Cardiac fibroblast (primary cell): ENCODE data around the gene CWC22.
"Not testable (repeated sequence)": the region's sequence is repeated elsewhere in the genome, so short reads cannot be mapped to it uniquely, and the experiment has no call there.

Experiments used
- DNase-seq, 2 donors: peaks; one replicate each; pipeline versions ENCODE4 v3.0.0 to v3.0.0-alpha.2; 2010; ENCODE audit warnings: low read depth in 2 of 2
- H3K4me3 ChIP-seq, 2 donors: replicated peaks in 1 of 2; 1 replicate in 1 of 2; 2 replicates in 1 of 2; pipeline ENCODE4 v1.5.1; 2011; ENCODE audit warnings: low read depth in 2 of 2, low read length in 2 of 2, mild to moderate bottlenecking in 2 of 2, moderate library complexity in 1 of 2
- TF ChIP-seq, protein P1 (sequence below): IDR thresholded peaks from one replicate; pipeline ENCODE4 v1.5.1; 2011; ENCODE audit warnings: low read depth, mild to moderate bottlenecking, low read length, inconsistent platforms

CWC22 gene

DNA sequence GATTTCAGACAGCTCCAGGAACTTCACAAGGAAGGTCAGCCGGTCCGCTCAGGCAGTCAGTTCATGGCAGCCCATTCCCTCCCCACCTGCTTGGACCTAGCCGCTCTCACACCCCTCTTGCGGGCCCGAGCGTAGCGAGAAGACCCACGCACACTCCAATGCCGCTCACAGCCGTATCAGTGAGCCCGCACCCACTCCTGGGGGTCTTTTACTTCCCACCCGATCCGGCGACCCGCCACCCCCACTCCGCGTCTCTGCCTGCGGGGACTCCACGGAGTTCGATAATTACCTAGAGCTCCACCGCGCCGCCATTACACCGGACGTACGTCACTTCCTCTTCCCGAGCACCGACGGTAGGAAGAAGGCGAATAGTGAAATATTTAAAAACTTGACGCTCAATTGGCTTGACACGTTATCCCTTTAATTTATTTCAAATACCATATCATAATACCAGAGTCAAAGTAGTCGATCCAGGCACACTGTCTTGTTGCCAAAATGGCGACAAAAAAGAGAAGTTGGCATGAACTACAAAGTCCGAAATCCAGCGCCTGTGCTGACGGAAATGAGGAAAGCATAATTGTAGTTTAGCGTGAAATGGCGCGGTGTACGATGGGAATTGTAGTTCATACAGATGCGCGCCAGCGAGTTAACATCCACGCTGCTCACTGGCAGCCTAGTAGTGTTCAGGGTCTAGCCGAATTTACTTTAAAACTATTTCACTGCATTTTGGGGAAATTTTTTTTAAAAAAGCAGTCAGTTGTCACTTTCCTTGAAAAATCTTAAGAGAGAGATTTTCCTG, at the start of gene CWC22:
TSS of gene CWC22 (minus strand) at position 517 of the 799 bp plus-strand sequence. CDS start 13,956 bp downstream, outside the sequence.
- TF ChIP-seq, protein P1, sequence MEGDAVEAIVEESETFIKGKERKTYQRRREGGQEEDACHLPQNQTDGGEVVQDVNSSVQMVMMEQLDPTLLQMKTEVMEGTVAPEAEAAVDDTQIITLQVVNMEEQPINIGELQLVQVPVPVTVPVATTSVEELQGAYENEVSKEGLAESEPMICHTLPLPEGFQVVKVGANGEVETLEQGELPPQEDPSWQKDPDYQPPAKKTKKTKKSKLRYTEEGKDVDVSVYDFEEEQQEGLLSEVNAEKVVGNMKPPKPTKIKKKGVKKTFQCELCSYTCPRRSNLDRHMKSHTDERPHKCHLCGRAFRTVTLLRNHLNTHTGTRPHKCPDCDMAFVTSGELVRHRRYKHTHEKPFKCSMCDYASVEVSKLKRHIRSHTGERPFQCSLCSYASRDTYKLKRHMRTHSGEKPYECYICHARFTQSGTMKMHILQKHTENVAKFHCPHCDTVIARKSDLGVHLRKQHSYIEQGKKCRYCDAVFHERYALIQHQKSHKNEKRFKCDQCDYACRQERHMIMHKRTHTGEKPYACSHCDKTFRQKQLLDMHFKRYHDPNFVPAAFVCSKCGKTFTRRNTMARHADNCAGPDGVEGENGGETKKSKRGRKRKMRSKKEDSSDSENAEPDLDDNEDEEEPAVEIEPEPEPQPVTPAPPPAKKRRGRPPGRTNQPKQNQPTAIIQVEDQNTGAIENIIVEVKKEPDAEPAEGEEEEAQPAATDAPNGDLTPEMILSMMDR, result no peak
- peak within 1 kb of the TSS; percentile 86 to 91 for H3K4me3 ChIP-seq
- DNase-seq, result peak; percentile 93 to 95

DNA sequence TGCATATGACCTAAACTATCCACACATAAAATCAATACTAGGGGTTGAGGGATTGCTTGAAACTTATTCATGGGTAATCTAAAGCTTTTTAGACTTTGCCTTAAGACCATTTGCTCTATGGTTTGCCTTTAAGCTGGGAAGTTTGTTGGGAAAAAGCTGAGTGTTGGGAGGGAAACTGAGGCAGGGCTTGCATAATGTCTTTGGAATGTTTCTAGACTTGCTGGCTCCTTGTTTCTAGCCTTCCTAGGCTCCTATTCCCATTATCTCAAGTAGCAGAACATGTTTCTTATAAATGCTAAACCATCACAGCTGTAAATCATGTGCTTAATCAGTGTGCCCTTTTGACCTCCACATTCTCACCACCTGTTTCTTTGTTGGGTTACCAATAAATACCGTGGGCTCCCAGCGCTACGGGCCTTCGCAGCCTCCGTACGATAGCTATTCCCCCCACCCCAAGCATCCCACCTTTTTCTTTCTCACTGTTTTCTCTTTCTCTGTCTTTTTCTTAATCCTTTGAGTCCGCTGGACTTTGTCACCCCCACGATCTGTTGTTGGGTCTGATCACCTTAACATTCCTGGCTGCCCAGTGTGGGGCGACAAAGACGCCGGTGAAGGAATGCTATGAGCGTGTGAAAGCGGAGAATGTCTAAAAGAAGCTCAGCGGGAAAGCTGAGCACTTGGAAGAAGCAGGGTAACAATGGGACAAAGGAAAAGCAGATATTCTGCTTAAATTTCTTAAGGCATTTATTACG, 49.4 kb upstream of the CWC22 start:
- no peak overlapping the region for H3K4me3 ChIP-seq
- TF ChIP-seq, protein P1, result no peak
- no peak for DNase-seq

DNA sequence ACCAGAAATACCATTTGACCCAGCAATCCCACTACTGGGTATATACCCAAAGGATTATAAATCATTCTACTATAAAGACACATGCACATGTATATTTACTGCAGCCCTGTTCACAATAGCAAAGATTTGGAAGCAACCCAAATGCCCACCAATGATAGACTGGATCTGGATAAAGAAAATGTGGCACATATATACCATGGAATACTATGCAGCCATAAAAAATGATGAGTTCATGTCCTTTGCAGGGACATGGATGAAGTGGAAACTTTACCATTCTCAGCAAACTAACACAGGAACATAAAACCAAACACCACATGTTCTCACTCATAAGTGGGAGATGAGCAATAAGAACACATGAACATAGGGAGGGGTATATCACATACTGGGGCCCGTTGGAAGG, 47.5 kb upstream of the CWC22 start:
- not testable (repeated sequence) for DNase-seq, H3K4me3 ChIP-seq

DNA sequence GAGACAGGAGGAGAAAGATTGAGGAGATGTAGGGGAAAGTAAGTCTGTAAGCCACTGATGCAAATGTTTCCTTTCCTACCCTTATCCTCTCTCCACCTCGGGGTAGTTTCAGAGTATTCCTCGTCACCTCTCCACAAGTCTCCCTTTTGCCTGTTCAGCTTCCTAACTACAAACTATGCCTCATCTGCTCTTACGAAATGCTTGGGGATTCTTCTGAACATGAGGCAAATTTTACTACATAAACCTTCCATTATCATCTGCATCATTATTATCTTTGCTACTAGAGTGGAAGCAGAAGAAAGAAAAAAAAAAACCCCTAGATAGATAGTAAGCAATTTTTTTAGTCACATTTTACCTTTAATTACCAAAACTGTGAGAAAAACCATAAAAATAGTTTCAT, 43.1 kb upstream of the CWC22 start:
- no peak overlapping the region for H3K4me3 ChIP-seq
- TF ChIP-seq, protein P1, result no peak
- DNase-seq, result peak in 1 of 2 donors; percentile 38

DNA sequence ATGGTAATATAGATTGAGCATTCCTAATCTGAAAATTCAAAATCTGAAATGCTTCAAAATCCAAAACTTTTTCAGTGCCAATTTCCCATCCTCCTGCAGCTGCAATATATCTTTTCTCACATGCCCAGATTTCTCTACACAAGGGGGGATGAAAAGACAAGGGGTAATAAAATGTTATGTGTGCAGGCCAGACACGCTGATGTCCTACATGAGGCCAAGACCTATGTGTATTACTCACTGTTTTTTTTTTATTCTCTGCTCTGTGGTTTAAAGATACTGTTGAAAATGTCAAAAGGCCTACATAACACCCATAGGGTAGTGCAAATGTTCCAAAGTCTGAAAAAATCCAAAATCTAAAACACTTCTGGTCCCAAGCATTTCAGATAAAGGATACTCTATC, 41.2 kb upstream of the CWC22 start:
- DNase-seq, result peak; percentile 46 to 72
- H3K4me3 ChIP-seq, result no peak overlapping the region
- TF ChIP-seq, protein P1, result no peak

DNA sequence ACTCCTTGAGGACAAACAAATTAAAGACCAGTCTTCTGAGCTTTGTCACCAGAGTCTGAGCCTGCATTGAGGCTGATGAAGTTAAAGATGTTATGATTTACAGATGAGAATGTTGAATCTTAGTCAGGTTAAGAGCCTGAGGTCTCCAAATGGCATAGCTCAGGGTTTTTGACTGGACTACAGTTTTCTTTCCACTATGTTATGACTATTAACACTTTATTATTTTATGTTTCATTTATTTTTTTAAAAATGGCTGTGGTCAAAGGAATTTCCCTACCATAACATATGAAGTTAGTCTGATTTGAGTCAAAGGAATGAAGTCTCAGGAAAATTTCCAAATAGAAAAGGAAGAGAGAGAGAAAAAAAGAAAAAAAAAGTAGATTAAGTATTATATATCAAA, 39.7 kb upstream of the CWC22 start:
- DNase-seq, result peak in 1 of 2 donors; percentile 52
- TF ChIP-seq, protein P1, result no peak
- H3K4me3 ChIP-seq, result no peak overlapping the region

DNA sequence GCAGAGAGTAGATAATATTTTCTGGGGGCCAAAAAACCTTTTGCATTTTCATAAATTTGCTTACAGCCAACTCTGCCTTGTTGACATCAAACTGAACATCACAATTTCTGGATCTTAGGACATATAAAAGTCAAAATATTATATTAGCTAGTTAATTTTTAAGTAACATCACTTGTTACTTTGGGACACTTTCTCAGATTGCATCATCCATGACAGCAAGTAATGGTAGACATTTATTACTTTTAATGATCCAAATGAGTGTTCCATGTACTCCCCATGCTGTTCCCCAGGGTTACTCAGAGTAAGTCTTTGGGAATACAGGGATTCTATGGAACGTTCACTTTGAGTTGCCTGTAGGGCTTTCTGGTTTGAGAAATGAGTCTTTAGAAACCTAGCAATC, 39.1 kb upstream of the CWC22 start:
- TF ChIP-seq, protein P1, result no peak
- DNase-seq, result no peak
- H3K4me3 ChIP-seq, result no peak overlapping the region
